HCT116 (cell line): ENCODE results near the gene CEP112. TPM values are rescaled to one million over a fixed set of nuclear protein-coding genes. Genes with fewer than 3 reads are reported as not detected.

ENCODE experiments used
- ATAC-seq: fragments of 200-7000 bp; cut with Tn5 transposase; 2 replicates; pipeline ENCODE4 v1.9.1; 2020; ENCODE audit warnings: mild to moderate bottlenecking, moderate library complexity
- BruUV-seq: library from RNA; stranded (reverse); fragments of 400-500 nt; replicated peaks from 2 replicates; lab custom pipeline; 2021; lab: Mats Ljungman, UMichigan
- CTCF ChIA-PET: fragments of 300-600 bp; sonication (Branson Sonifier 250); formaldehyde crosslinking; loops from one replicate; lab custom pipeline; 2021; ENCODE audit warnings: antibody characterized with exemption; lab: Charles Lee
- POLR2A ChIA-PET: fragments of 300-600, 350-600 bp; sonication (Branson Sonifier 250); formaldehyde crosslinking; loops from one replicate; lab custom pipeline; 2021; ENCODE audit warnings: antibody characterized with exemption; lab: Charles Lee
- RAD21 ChIA-PET, 2 experiments: fragments of 300-600 bp; sonication (Branson Sonifier 250); formaldehyde crosslinking; loops; one replicate each; lab custom pipeline; 2023; ENCODE audit warnings: low total read pairs in 2 of 2; ENCODE audit not compliant: uncharacterized antibody in 2 of 2, unreplicated experiment in 2 of 2, low non-redundant PET in 1 of 2; lab: Charles Lee
- DNase-seq: peaks from one replicate; pipeline ENCODE4 v3.0.0-alpha.2; 2010; ENCODE audit warnings: low read depth, low spot score
- H2AFZ ChIP-seq: fragments of 200-600 bp; shearing (Covaris generic), sonication (generic); 2 replicates; pipeline ENCODE4 v1.6.1; 2017; ENCODE audit warnings: low read depth, mixed run types, mixed read lengths, antibody characterized with exemption, low read length; ENCODE audit not compliant: poor library complexity, severe bottlenecking
- H3K27ac ChIP-seq: 2 replicates; pipeline ENCODE4 v1.5.1; 2012; ENCODE audit warnings: low read depth, low read length
- H3K27me3 ChIP-seq: fragments of 200-600 bp; sonication (generic); 2 replicates; pipeline ENCODE4 v1.6.1; 2016; ENCODE audit warnings: mixed run types, low read length, mixed read lengths; ENCODE audit not compliant: insufficient read depth
- H3K36me3 ChIP-seq, 2 experiments: fragments of 200-500 bp in 1 of 2; fragments of 200-600 bp in 1 of 2; sonication (Bioruptor generic) in 1 of 2; sonication (generic) in 1 of 2; 2 replicates each; pipeline versions ENCODE4 v1.5.1 to v1.6.1; 2014 to 2016; ENCODE audit warnings: low read length in 2 of 2, inconsistent platforms in 1 of 2, mixed read lengths in 1 of 2, mixed run types in 1 of 2; ENCODE audit not compliant: insufficient read depth in 2 of 2, control insufficient read depth in 1 of 2
- H3K4me1 ChIP-seq, 2 experiments: fragments of 200-600 bp in 1 of 2; sonication (generic) in 1 of 2; 2 replicates each; pipeline versions ENCODE4 v1.5.1 to v1.6.1; 2012 to 2017; ENCODE audit warnings: low read length in 2 of 2, inconsistent platforms in 1 of 2, mild to moderate bottlenecking in 1 of 2, mixed read lengths in 1 of 2, mixed run types in 1 of 2, moderate library complexity in 1 of 2; ENCODE audit not compliant: insufficient read depth in 2 of 2, control insufficient read depth in 1 of 2
- H3K4me2 ChIP-seq: fragments of 200-600 bp; sonication (generic); 2 replicates; pipeline ENCODE4 v1.6.1; 2017; ENCODE audit warnings: mixed run types, low read length, mixed read lengths
- H3K4me3 ChIP-seq, 2 experiments: fragments of 200-600 bp in 1 of 2; sonication (generic) in 1 of 2; replicated peaks in 1 of 2; 2 replicates each; pipeline ENCODE4 v1.5.1; 2011 to 2016; ENCODE audit warnings: low read length in 2 of 2, control low read depth in 1 of 2, low read depth in 1 of 2, mild to moderate bottlenecking in 1 of 2, mixed read lengths in 1 of 2, mixed run types in 1 of 2
- H3K79me2 ChIP-seq: fragments of 200-600 bp; sonication (generic); 2 replicates; pipeline ENCODE4 v1.6.1; 2017; ENCODE audit warnings: mild to moderate bottlenecking, mixed run types, low read length, moderate library complexity, mixed read lengths; ENCODE audit not compliant: insufficient read depth
- H3K9ac ChIP-seq: fragments of 200-600 bp; sonication (generic); 2 replicates; pipeline ENCODE4 v1.6.1; 2016; ENCODE audit warnings: low read length, mixed read lengths
- H3K9me2 ChIP-seq: fragments of 200-600 bp; sonication (generic), shearing (Covaris generic); 2 replicates; pipeline ENCODE4 v1.6.1; 2017; ENCODE audit warnings: mixed run types, mild to moderate bottlenecking, moderate library complexity; ENCODE audit not compliant: insufficient read depth
- H3K9me3 ChIP-seq, 2 experiments: fragments of 200-500 bp in 1 of 2; fragments of 200-600 bp in 1 of 2; sonication (Bioruptor generic) in 1 of 2; sonication (generic) in 1 of 2; 2 replicates each; pipeline ENCODE4 v1.6.1; 2014 to 2017; ENCODE audit warnings: low read length in 2 of 2, mixed read lengths in 2 of 2, inconsistent platforms in 1 of 2, low read depth in 1 of 2, mild to moderate bottlenecking in 1 of 2, mixed run types in 1 of 2, moderate library complexity in 1 of 2; ENCODE audit not compliant: control insufficient read depth in 1 of 2, insufficient read depth in 1 of 2
- H4K20me1 ChIP-seq: fragments of 200-600 bp; sonication (generic), shearing (Covaris generic); 2 replicates; pipeline ENCODE4 v1.6.1; 2017; ENCODE audit warnings: mixed run types, mild to moderate bottlenecking, moderate library complexity; ENCODE audit not compliant: insufficient read depth
- ATF3 ChIP-seq: IDR thresholded peaks from 2 replicates; pipeline ENCODE4 v1.6.1; 2012
- CBX3 ChIP-seq: IDR thresholded peaks from 2 replicates; pipeline ENCODE4 v1.6.1; 2012; ENCODE audit warnings: low read depth
- EGR1 ChIP-seq: IDR thresholded peaks from 2 replicates; pipeline ENCODE4 v1.6.1; 2012; ENCODE audit warnings: low read depth
- ELF1 ChIP-seq: IDR thresholded peaks from 2 replicates; pipeline ENCODE4 v1.6.1; 2012; ENCODE audit warnings: low read depth, borderline replicate concordance
- EZH2 ChIP-seq: fragments of 200-600 bp; sonication (generic); IDR thresholded peaks from 2 replicates; pipeline ENCODE4 v1.6.1; 2017; ENCODE audit warnings: antibody characterized with exemption, mixed run types
- EZH2phosphoT487 ChIP-seq: fragments of 200-600 bp; IDR thresholded peaks from 2 replicates; pipeline ENCODE4 v1.6.1; 2018; ENCODE audit warnings: antibody characterized with exemption, borderline replicate concordance
- FOSL1 ChIP-seq: IDR thresholded peaks from 2 replicates; pipeline ENCODE4 v1.6.1; 2012; ENCODE audit warnings: low read depth
- MAX ChIP-seq: IDR thresholded peaks from 2 replicates; pipeline ENCODE4 v1.6.1; 2012
- POLR2A ChIP-seq: IDR thresholded peaks from 2 replicates; pipeline ENCODE4 v1.7.0; 2011; ENCODE audit warnings: borderline replicate concordance; ENCODE audit not compliant: insufficient read depth, insufficient read length; ENCODE audit errors: extremely low read depth
- POLR2AphosphoS5 ChIP-seq: IDR thresholded peaks from 2 replicates; pipeline ENCODE4 v1.6.1; 2011; ENCODE audit warnings: mild to moderate bottlenecking, low read depth, low read length, moderate library complexity
- RAD21 ChIP-seq: IDR thresholded peaks from 2 replicates; pipeline ENCODE4 v1.6.1; 2012; ENCODE audit warnings: low read depth, mild to moderate bottlenecking
- REST ChIP-seq: IDR thresholded peaks from 2 replicates; pipeline ENCODE4 v1.6.1; 2012; ENCODE audit warnings: low read depth
- SIN3A ChIP-seq: IDR thresholded peaks from 2 replicates; pipeline ENCODE4 v1.6.1; 2012; ENCODE audit warnings: low read depth
- SP1 ChIP-seq: IDR thresholded peaks from 2 replicates; pipeline ENCODE4 v1.6.1; 2012; ENCODE audit warnings: low read depth
- TCF7L2 ChIP-seq: IDR thresholded peaks from 2 replicates; pipeline ENCODE4 v1.7.0; 2011; ENCODE audit warnings: borderline replicate concordance, inconsistent platforms; ENCODE audit not compliant: insufficient read depth, insufficient read length; ENCODE audit errors: extremely low read depth
- YY1 ChIP-seq: IDR thresholded peaks from 2 replicates; pipeline ENCODE4 v1.6.1; 2011; ENCODE audit warnings: low read length, low read depth, moderate library complexity, mild to moderate bottlenecking; ENCODE audit not compliant: insufficient replicate concordance; ENCODE audit errors: extremely low read depth
- ZFX ChIP-seq: fragments of 450-650 bp; IDR thresholded peaks from 2 replicates; pipeline ENCODE4 v1.6.1; 2017
- ZNF274 ChIP-seq: fragments of 200-500 bp; sonication (Bioruptor generic); IDR thresholded peaks from 2 replicates; pipeline ENCODE4 v1.6.1; 2014; ENCODE audit warnings: mild to moderate bottlenecking, low read depth, low read length, inconsistent platforms
- intact Hi-C: fragments of 100-400 bp; cut with micrococcal nuclease; formaldehyde crosslinking; loops from 2 replicates; pipeline ENCODE4 v1.10.0; 2022
- total RNA-seq: library from RNA; stranded (reverse); gene quantifications from one replicate; pipeline ENCODE4 v1.2.1, GENCODE V29; 2021; ENCODE audit not compliant: unreplicated experiment

The CEP112 gene
- total RNA-seq, 1 experiment from 2014 or later, result 10.9 TPM

GRCh38 chr17:65741710-65742109 is 450.2 kb downstream of the CEP112 start:
- Histone ChIP-seq H4K20me1 (no peaks in the 10 kb centered on the region), H3K4me2 (peak overlapping the region; percentile 64; the same call in 1 of the 2 replicates), H3K9me3 (no peaks in the 10 kb centered on the region), H3K27me3 (no peaks in the 10 kb centered on the region), H3K79me2 (no peaks in the 10 kb centered on the region), H3K4me3 (no peak overlapping the region), H3K9me2 (no peaks in the 10 kb centered on the region)
- BruUV-seq, result no TSS peak
- no peak for TF ChIP-seq POLR2AphosphoS5
- TF ChIP-seq TCF7L2, result no peak
- TF ChIP-seq SIN3A, result no peak
- no peak for TF ChIP-seq YY1
- TF ChIP-seq ZFX, result no peak
- TF ChIP-seq EZH2phosphoT487, result no peak
- TF ChIP-seq FOSL1, result no peak
- TF ChIP-seq, all 23 proteins: peak for 0
- Histone ChIP-seq H3K9ac (no peak overlapping the region), H3K27ac (no peak overlapping the region), H3K36me3 (no peaks in the 10 kb centered on the region), H2AFZ (no peak overlapping the region), H3K4me1 (peaks cover 19 to 24% of the 10 kb centered on the region in 2 experiments)
- ChIA-PET CTCF (no interaction called here), POLR2A (interaction anchor here (0.6 kb wide), 1 partner anchor 9 kb away, joined by 5 read pairs; no protein-coding TSS in a partner anchor), RAD21 (no interaction called here)
- DNase-seq (no peak), ATAC-seq (no peak)
- intact Hi-C loops, result no loop called here

- no TSS peak for BruUV-seq
- DNase-seq (no peak), ATAC-seq (no peak)
- no peak overlapping the region for H2AFZ ChIP-seq
- no peak overlapping the region for H3K27ac ChIP-seq
- H3K9me3 ChIP-seq, result no peaks in the 10 kb centered on the region
- no peaks in the 10 kb centered on the region for H3K9me2 ChIP-seq
- H3K9ac ChIP-seq, result no peak overlapping the region
- POLR2A ChIA-PET, result no interaction called here
- RAD21 ChIA-PET, result no interaction called here
- CTCF ChIA-PET, result no interaction called here
- intact Hi-C loops, result no loop called here
- no peaks in the 10 kb centered on the region for H3K79me2 ChIP-seq
- no peak overlapping the region for H3K4me2 ChIP-seq
- H3K27me3 ChIP-seq, result no peaks in the 10 kb centered on the region
- no peak overlapping the region for H3K4me3 ChIP-seq
- H3K36me3 ChIP-seq, result no peaks in the 10 kb centered on the region
- H4K20me1 ChIP-seq, result no peaks in the 10 kb centered on the region
- H3K4me1 ChIP-seq, result peaks cover 19 to 24% of the 10 kb centered on the region in 2 experiments
- TF ChIP-seq ELF1 (no peak), POLR2AphosphoS5 (no peak), POLR2A (no peak), CBX3 (no peak), REST (no peak), EGR1 (no peak), ATF3 (no peak), RAD21 (no peak), ZNF274 (no peak), SIN3A (no peak), FOSL1 (no peak), SP1 (no peak), TCF7L2 (no peak), EZH2 (no peak), MAX (no peak)
These were observed 452.9 kb downstream of the CEP112 start for GRCh38 chr17:65739034-65739433.
